ENCODE measurements around the gene CMTM4. TPM values are rescaled to one million over a fixed set of nuclear protein-coding genes. Genes with fewer than 3 reads are reported as not detected.

The CMTM4 gene
- total and polyA plus RNA-seq, 2 of the 4 experiments (the other 2 are of a cell fraction) = 9.0 to 14.5 TPM

DNA sequence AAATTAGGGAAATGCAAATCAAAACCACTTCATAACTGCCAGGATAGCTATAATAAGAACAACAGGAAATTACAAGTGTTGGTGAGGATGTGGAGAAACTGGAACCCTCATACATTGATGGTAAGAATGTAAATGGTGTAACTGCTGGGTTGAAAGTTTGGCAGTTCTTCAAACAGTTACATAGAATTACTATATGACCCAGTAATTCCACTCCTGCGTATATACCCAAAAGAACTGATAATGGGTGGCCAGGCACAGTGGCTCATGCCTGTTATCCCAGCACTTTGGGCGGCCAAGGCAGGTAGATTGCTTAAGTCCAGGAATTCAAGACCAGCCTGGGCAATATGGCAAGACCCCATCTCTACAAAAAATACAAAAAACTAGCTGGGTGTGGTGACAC is 4.5 kb upstream of the CMTM4 start:
- no peaks in the 10 kb centered on the region for H3K4me1 ChIP-seq (ENCODE audit: control insufficient read depth, insufficient read depth, low read length)
- intact Hi-C loops (cut with micrococcal nuclease) = no loop called here
- no peak overlapping the region for H3K27ac ChIP-seq (ENCODE audit: insufficient read depth, low read length)
- in situ Hi-C loops (cut with MboI; ENCODE audit: low sequenced_read_pairs) = no loop called here
- H3K9ac ChIP-seq (ENCODE audit: low read depth, low read length) = no peak overlapping the region
- no peak overlapping the region for H3K18ac ChIP-seq (ENCODE audit: low read depth, low read length)
- no peak overlapping the region for H2BK120ac ChIP-seq (ENCODE audit: low read depth, low read length)
- no peak overlapping the region for H3K4ac ChIP-seq (ENCODE audit: low read depth, low read length)
- H3K56ac ChIP-seq (ENCODE audit: extremely low read depth, insufficient read depth, low read length) = no peak overlapping the region
- 0 out of 4 replicates have a peak, but pooled peaks cover 0 to under 1% of the 10 kb centered on the region in 2 experiments for H3K79me1 ChIP-seq (ENCODE audit: low read depth in 1 of 2, low read length in 2 of 2)
- no peak overlapping the region for H2BK5ac ChIP-seq (ENCODE audit: low read depth, low read length, poor library complexity, severe bottlenecking)
- no peak overlapping the region for H2AFZ ChIP-seq (replicated peaks; ENCODE audit: low read length, poor library complexity)
- no peak overlapping the region for H2AK5ac ChIP-seq (ENCODE audit: low read depth, low read length)
- H3K9me3 ChIP-seq (ENCODE audit: control insufficient read depth, insufficient read depth, low read length) = no peaks in the 10 kb centered on the region
- no CpG with 5 or more reads among the region's 2 CpGs for WGBS, 2 experiments (ENCODE audit: extremely low coverage in 2 of 2, insufficient read length in 1 of 2)
- H2AK9ac ChIP-seq (replicated peaks; ENCODE audit: low read depth, low read length, poor library complexity) = no peak overlapping the region
- no peaks in the 10 kb centered on the region for H3K9me1 ChIP-seq (ENCODE audit: insufficient read depth, low read length)
- no peak overlapping the region for H3K14ac ChIP-seq (replicated peaks; ENCODE audit: low read depth, low read length)
- H3K4me3 ChIP-seq (ENCODE audit: insufficient read depth, low read depth, low read length) = no peak overlapping the region
- DNase-seq (no peak), ATAC-seq (ENCODE audit: low read depth) (no peak)
- ChIA-PET POLR2A (ENCODE audit: unreplicated experiment) (interaction anchor here (0.6 kb wide), 1 partner anchor 33 kb away, joined by 4 read pairs; no protein-coding TSS in a partner anchor), CTCF (no interaction called here)
- H4K91ac ChIP-seq (ENCODE audit: insufficient read depth, low read depth, low read length) = no peak overlapping the region
- H3K23ac ChIP-seq (ENCODE audit: low read depth, low read length) = no peak overlapping the region
- H4K8ac ChIP-seq (ENCODE audit: low read depth in 2 of 2, low read length in 2 of 2) = no peak overlapping the region
- H4K5ac ChIP-seq (ENCODE audit: low read depth, low read length) = no peak overlapping the region
- BruUV-seq (replicated peaks) = no TSS peak
- TF ChIP-seq SMC3 (IDR thresholded peaks at IDR 0.05; ENCODE audit: low read depth, low read length) = no peak
- no peak for TF ChIP-seq POLR2A (IDR thresholded peaks at IDR 0.05; ENCODE audit: low read depth, low read length)
- TF ChIP-seq RFX5 (IDR thresholded peaks at IDR 0.05; ENCODE audit: low read depth, low read length) = no peak
- TF ChIP-seq, protein P1, sequence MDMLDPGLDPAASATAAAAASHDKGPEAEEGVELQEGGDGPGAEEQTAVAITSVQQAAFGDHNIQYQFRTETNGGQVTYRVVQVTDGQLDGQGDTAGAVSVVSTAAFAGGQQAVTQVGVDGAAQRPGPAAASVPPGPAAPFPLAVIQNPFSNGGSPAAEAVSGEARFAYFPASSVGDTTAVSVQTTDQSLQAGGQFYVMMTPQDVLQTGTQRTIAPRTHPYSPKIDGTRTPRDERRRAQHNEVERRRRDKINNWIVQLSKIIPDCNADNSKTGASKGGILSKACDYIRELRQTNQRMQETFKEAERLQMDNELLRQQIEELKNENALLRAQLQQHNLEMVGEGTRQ (IDR thresholded peaks at IDR 0.05; ENCODE audit: low read depth, low read length) = no peak
- no peak for TF ChIP-seq CEBPB (IDR thresholded peaks at IDR 0.05; ENCODE audit: low read depth, low read length)
- TF ChIP-seq, protein P2, sequence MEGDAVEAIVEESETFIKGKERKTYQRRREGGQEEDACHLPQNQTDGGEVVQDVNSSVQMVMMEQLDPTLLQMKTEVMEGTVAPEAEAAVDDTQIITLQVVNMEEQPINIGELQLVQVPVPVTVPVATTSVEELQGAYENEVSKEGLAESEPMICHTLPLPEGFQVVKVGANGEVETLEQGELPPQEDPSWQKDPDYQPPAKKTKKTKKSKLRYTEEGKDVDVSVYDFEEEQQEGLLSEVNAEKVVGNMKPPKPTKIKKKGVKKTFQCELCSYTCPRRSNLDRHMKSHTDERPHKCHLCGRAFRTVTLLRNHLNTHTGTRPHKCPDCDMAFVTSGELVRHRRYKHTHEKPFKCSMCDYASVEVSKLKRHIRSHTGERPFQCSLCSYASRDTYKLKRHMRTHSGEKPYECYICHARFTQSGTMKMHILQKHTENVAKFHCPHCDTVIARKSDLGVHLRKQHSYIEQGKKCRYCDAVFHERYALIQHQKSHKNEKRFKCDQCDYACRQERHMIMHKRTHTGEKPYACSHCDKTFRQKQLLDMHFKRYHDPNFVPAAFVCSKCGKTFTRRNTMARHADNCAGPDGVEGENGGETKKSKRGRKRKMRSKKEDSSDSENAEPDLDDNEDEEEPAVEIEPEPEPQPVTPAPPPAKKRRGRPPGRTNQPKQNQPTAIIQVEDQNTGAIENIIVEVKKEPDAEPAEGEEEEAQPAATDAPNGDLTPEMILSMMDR (conservative IDR thresholded peaks at IDR 0.05; ENCODE audit: low read depth, low read length) = no peak
- TF ChIP-seq MAZ (IDR thresholded peaks at IDR 0.05; ENCODE audit: borderline replicate concordance, low read depth, low read length) = no peak
- TF ChIP-seq MXI1 (IDR thresholded peaks at IDR 0.05; ENCODE audit: borderline replicate concordance, low read depth, low read length) = no peak
- no peak overlapping the region for H2BK20ac ChIP-seq (ENCODE audit: low read depth, low read length)
- H3K4me2 ChIP-seq (ENCODE audit: low read depth, low read length) = no peak overlapping the region
- H3K27me3 ChIP-seq (ENCODE audit: control insufficient read depth, insufficient read depth, low read length) = peaks cover 13% of the 10 kb centered on the region; the same call in 1 of the 2 replicates
- no peaks in the 10 kb centered on the region for H4K20me1 ChIP-seq (ENCODE audit: insufficient read depth, low read length)
- H2BK15ac ChIP-seq (ENCODE audit: low read depth, low read length) = no peak overlapping the region
- no peaks in the 10 kb centered on the region for H3K36me3 ChIP-seq (ENCODE audit: control insufficient read depth, insufficient read depth, low read length)
- dilution Hi-C loops (cut with HindIII; ENCODE audit: low sequenced_read_pairs, unreplicated experiment) = no loop called here

Data from IMR-90 (cell line).